COR-L47 (cell line): Measurements from ENCODE around the gene PRKAR1B.

Experiments
- DNase-seq: peaks from one replicate; lab custom pipeline; 2025; lab: John Stamatoyannopoulos, UW

PRKAR1B gene

DNA sequence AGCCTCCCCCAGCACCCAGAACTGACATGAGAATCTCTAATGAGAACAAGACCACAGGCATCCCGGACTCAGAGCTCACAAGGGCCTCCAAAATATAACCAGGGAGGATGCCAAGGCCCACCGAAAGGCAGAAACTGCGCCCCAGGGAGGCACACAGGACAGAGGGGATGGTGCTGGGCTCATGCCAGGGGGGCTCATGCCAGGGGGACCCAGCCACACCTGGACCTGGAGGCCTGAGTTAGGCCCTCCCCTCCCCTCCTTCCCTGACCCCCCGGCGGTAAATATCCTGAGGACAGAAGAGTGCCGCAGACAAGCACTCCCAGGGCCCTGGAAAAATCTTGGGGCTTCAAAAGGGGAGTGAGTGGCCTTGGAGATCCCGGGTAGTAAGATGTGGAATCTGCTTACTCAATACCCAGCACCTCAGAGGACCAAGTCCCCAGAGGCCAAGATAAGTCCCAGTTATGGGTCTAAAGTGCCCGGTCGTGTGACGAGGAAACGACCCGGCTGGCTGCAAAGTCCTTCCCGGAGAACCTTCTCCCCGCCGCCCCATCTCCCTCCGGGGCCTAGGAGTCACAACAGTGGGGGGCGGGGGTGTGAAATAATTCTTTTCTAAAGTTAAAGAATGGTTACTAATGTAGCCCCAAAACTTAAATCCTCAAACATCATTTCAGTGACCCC, 219.3 kb downstream of the PRKAR1B start:
- no peak for DNase-seq

GRCh38 chr7:506921-507622, 220.0 kb downstream of the PRKAR1B start:
- DNase-seq = no peak

DNA sequence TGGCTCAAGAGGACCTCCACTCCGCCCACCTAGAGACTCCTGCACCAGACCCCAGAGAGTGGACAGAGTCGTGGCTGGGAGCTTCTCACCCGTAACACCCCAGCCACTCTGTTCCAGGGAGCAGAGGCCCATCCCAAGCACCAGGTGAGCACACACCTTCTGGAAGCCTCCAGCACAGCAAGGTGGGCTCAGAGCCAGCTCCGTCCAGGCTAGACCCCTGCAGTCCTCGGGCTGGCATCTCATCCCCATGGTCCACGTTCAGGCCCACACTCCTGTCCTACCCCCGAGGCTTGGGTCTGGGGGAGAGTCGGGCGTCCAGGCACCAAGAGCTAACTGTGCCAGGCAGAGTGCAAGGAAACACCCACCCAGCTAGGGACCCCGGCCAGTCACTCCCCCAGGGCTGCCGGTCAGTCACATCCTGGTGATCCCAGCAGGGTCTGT, 220.7 kb downstream of the PRKAR1B start:
- DNase-seq = no peak

DNA sequence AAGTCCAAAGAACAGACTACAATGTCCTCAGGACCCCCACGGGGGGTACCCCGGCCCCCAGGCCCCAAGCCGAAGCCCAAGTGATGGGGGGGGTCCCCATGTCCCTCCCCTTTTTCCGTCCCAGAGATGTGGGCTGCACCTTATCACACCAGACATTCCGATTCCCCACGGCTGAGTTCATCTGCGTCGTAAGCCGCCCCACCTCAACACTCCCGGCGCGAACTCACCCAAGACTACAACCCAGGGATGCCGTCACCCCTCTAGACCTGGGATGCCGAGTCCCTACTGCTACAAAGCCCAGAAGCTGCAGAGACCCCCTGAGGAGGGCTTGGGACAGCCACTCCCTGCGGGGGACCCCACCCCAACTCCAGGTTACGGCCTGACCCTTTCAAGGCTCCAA, 221.9 kb downstream of the PRKAR1B start:
- DNase-seq = no peak

DNA sequence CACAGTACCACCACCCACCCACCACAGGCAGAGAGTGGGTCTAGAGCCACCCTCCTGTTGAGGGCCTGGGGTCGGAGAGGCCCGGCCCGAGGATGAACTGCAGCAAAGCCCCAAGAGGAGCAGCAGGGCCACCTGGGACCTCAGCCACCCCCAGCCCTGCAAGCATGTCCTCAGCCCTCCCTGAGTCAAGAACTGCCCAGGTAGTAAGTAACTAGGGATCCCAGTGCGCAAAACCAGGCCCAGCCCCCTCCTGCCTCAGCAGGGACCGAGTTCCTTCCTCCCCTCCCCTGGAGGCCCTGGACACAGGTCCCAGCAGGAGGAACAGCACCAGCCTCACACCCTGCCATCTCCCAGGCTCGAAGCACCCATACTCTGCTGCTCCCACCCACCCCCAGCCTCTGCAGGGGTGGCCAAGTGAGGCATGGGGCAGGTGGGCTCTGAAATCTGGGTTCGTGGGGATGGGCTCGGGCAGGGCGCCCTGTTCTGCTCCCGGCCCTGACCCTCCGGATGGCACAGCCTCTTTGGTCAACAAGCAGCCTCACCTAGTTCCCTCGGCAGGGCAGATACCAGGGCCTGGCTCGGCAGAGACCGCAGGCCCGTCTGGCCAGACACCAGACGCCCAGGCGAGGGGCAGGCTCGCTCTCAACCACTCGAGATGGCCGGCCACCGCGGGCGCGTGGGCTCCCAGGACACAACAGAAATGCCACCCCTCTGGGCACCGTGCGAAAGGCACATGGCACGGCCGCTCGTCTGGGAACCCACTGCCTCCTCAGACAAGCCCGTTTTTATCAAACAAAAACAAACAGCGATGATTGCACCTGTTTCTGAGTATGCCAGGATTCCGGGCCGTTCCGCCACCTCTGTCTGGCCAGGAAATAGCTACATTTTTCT, 222.6 kb downstream of the PRKAR1B start:
- no peak for DNase-seq

- DNase-seq = no peak
Measured at GRCh38 chr7:503575-504111, 223.4 kb downstream of the PRKAR1B start.

DNA sequence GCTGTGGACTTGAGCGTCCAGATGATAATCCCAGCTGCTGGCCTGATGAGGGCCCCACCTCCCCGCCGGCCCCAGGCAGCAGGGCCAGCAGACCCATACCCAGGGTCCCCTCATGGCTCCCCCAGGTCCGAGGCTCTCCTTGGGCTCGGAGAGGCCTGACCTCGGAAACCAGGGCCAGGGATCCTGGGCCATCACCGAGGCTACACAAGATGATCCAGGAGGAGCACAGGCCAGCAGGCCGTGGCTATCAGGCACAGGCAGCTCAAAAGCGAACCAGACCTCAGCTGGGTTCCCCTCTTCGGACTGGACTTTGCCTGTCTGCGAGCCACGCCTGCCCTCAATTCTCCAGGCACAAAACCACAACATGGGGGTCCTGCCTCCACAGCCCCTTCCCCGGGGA, 224.8 kb downstream of the PRKAR1B start:
- DNase-seq = no peak

DNA sequence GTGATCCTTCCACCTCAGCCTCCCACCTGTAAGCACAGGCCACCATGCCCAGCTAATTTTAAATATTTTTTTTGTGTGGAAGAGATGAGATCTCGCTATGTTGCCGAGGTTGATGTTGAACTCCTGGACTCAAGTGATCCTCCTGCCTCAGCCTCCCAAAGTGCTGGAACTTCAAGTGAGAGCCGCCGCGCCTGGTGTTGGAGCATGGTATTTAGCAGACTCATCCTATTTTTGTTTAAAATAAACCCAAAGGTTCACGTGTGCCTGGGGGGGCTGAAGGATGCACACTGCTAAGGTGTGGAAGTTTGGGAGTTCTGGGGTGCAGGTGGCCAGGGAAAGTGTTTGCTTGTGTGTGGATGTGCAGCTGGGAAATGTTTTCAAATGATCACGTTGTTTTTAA, 225.6 kb downstream of the PRKAR1B start:
- no peak for DNase-seq

- no peak for DNase-seq
Measured at GRCh38 chr7:500521-501420, 226.3 kb downstream of the PRKAR1B start.

GRCh38 chr7:499853-500485, 227.1 kb downstream of the PRKAR1B start:
- DNase-seq = no peak
